ENCODE measurements around the gene PLA2G2F. TPM values are rescaled to one million over a fixed set of nuclear protein-coding genes. Genes with fewer than 3 reads are reported as not detected.

The PLA2G2F gene
- total and polyA plus RNA-seq, 2 experiments from 2014 or later = not detected

DNA sequence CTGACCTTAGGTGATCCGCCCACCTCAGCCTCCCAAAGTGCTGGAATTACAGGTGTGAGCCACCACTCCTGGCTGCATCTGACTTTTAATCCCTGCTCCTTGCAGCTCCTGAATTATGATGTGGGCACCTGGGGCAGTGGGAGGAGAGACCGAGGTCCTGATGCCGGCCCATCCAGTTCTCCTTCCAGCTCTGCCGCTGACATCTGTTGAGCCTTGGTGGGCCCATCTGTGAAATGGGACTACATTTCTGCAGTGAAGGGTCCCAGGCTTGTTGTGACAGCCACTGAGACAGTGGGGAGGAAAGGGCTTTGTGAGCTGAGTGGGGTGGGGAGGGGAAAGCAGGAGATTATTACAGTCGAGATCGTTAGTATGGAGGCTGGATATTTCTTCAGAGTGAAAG is 11.8 kb downstream of the PLA2G2F start:
- Histone ChIP-seq H4K20me1 (replicated peaks; ENCODE audit: insufficient read depth) (no peaks in the 10 kb centered on the region), H3K36me3 (ENCODE audit: insufficient read depth) (no peaks in the 10 kb centered on the region), H3K4me3 (no peak overlapping the region), H2AFZ (no peak overlapping the region), H3K27me3 (ENCODE audit: insufficient read depth) (no peaks in the 10 kb centered on the region), H3K4me2 (no peak overlapping the region), H3K9me2 (ENCODE audit: insufficient read depth) (no peaks in the 10 kb centered on the region), H3K4me1 (ENCODE audit: insufficient read depth) (peaks cover 9% of the 10 kb centered on the region; the same call in 1 of the 2 replicates), H3K79me2 (replicated peaks; ENCODE audit: insufficient read depth) (no peaks in the 10 kb centered on the region), H3K27ac (ENCODE audit: low read depth) (no peak overlapping the region), H3F3A (replicated peaks; ENCODE audit: low read depth) (0 out of 2 replicates have a peak, but pooled peaks cover 3% of the 10 kb centered on the region)
- H3K27me3 Mint-ChIP-seq (ENCODE audit: insufficient read depth, low read depth, poor library complexity) = peaks cover 5% of the 10 kb centered on the region
- ATAC-seq (no peak), DNase-seq (ENCODE audit: low spot score) (no peak)
- H3K36me3 Mint-ChIP-seq (ENCODE audit: low read depth) = no peaks in the 10 kb centered on the region
- no peak overlapping the region for H3K27ac Mint-ChIP-seq
- TF ChIP-seq NANOG (IDR thresholded peaks at IDR 0.05; ENCODE audit: borderline replicate concordance) = no peak
- no peak for TF ChIP-seq ZNF331 (CRISPR knock-in tag; IDR thresholded peaks at IDR 0.05; ENCODE audit: low read depth)
- no peak for TF ChIP-seq CREB1 (CRISPR knock-in tag; IDR thresholded peaks at IDR 0.05; ENCODE audit: low read depth)
- TF ChIP-seq POLR2AphosphoS5 (IDR thresholded peaks at IDR 0.05; ENCODE audit: low read depth) = no peak
- no peak for TF ChIP-seq ZNF114 (CRISPR knock-in tag; IDR thresholded peaks at IDR 0.05)
- TF ChIP-seq JUNB (IDR thresholded peaks at IDR 0.05; ENCODE audit: unreplicated experiment) = no peak
- TF ChIP-seq, protein P1, sequence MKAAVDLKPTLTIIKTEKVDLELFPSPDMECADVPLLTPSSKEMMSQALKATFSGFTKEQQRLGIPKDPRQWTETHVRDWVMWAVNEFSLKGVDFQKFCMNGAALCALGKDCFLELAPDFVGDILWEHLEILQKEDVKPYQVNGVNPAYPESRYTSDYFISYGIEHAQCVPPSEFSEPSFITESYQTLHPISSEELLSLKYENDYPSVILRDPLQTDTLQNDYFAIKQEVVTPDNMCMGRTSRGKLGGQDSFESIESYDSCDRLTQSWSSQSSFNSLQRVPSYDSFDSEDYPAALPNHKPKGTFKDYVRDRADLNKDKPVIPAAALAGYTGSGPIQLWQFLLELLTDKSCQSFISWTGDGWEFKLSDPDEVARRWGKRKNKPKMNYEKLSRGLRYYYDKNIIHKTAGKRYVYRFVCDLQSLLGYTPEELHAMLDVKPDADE (IDR thresholded peaks at IDR 0.05) = no peak
- TF ChIP-seq, protein P2, sequence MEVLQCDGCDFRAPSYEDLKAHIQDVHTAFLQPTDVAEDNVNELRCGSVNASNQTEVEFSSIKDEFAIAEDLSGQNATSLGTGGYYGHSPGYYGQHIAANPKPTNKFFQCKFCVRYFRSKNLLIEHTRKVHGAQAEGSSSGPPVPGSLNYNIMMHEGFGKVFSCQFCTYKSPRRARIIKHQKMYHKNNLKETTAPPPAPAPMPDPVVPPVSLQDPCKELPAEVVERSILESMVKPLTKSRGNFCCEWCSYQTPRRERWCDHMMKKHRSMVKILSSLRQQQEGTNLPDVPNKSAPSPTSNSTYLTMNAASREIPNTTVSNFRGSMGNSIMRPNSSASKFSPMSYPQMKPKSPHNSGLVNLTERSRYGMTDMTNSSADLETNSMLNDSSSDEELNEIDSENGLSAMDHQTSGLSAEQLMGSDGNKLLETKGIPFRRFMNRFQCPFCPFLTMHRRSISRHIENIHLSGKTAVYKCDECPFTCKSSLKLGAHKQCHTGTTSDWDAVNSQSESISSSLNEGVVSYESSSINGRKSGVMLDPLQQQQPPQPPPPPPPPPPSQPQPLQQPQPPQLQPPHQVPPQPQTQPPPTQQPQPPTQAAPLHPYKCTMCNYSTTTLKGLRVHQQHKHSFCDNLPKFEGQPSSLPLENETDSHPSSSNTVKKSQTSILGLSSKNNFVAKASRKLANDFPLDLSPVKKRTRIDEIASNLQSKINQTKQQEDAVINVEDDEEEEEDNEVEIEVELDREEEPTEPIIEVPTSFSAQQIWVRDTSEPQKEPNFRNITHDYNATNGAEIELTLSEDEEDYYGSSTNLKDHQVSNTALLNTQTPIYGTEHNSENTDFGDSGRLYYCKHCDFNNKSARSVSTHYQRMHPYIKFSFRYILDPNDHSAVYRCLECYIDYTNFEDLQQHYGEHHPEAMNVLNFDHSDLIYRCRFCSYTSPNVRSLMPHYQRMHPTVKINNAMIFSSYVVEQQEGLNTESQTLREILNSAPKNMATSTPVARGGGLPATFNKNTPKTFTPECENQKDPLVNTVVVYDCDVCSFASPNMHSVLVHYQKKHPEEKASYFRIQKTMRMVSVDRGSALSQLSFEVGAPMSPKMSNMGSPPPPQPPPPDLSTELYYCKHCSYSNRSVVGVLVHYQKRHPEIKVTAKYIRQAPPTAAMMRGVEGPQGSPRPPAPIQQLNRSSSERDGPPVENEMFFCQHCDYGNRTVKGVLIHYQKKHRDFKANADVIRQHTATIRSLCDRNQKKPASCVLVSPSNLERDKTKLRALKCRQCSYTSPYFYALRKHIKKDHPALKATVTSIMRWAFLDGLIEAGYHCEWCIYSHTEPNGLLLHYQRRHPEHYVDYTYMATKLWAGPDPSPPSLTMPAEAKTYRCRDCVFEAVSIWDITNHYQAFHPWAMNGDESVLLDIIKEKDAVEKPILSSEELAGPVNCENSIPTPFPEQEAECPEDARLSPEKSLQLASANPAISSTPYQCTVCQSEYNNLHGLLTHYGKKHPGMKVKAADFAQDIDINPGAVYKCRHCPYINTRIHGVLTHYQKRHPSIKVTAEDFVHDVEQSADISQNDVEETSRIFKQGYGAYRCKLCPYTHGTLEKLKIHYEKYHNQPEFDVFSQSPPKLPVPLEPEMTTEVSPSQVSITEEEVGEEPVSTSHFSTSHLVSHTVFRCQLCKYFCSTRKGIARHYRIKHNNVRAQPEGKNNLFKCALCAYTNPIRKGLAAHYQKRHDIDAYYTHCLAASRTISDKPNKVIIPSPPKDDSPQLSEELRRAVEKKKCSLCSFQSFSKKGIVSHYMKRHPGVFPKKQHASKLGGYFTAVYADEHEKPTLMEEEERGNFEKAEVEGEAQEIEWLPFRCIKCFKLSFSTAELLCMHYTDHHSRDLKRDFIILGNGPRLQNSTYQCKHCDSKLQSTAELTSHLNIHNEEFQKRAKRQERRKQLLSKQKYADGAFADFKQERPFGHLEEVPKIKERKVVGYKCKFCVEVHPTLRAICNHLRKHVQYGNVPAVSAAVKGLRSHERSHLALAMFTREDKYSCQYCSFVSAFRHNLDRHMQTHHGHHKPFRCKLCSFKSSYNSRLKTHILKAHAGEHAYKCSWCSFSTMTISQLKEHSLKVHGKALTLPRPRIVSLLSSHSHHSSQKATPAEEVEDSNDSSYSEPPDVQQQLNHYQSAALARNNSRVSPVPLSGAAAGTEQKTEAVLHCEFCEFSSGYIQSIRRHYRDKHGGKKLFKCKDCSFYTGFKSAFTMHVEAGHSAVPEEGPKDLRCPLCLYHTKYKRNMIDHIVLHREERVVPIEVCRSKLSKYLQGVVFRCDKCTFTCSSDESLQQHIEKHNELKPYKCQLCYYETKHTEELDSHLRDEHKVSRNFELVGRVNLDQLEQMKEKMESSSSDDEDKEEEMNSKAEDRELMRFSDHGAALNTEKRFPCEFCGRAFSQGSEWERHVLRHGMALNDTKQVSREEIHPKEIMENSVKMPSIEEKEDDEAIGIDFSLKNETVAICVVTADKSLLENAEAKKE (CRISPR knock-in tag; IDR thresholded peaks at IDR 0.05) = no peak
- no peak for TF ChIP-seq EZH2 (IDR thresholded peaks at IDR 0.05; ENCODE audit: low read depth, unreplicated experiment)
- TF ChIP-seq EZH2phosphoT487 (IDR thresholded peaks at IDR 0.05; ENCODE audit: unreplicated experiment) = no peak
- peaks cover 23% of the 10 kb centered on the region for H3K4me1 Mint-ChIP-seq
- no peaks in the 10 kb centered on the region for H3K9me3 Mint-ChIP-seq
- no peak overlapping the region for H3K4me3 Mint-ChIP-seq
